Endothelial cell (in vitro differentiated cells): ENCODE measurements around the gene SCN1B. TPM values are rescaled to one million over a fixed set of nuclear protein-coding genes. Genes with fewer than 3 reads are reported as not detected.
"Not testable (repeated sequence)": the region's sequence is repeated elsewhere in the genome, so short reads cannot be mapped to it uniquely, and the experiment has no call there.

Experiments used
- DNase-seq: peaks from one replicate; pipeline ENCODE4 v3.0.0; 2021; ENCODE audit warnings: low spot score
- H3K27ac Mint-ChIP-seq: one replicate; pipeline ENCODE4 v1.8.0; 2021; ENCODE audit warnings: mixed read lengths, inconsistent platforms; ENCODE audit not compliant: unreplicated experiment
- H3K27me3 Mint-ChIP-seq: one replicate; pipeline ENCODE4 v1.8.0; 2021; ENCODE audit warnings: mild to moderate bottlenecking, moderate library complexity, mixed read lengths, inconsistent platforms; ENCODE audit not compliant: unreplicated experiment
- H3K36me3 Mint-ChIP-seq: one replicate; pipeline ENCODE4 v1.8.0; 2021; ENCODE audit warnings: mild to moderate bottlenecking, low read depth, mixed read lengths, inconsistent platforms; ENCODE audit not compliant: unreplicated experiment
- H3K4me1 Mint-ChIP-seq: one replicate; pipeline ENCODE4 v1.8.0; 2021; ENCODE audit warnings: mild to moderate bottlenecking, mixed read lengths, inconsistent platforms; ENCODE audit not compliant: unreplicated experiment
- H3K4me3 Mint-ChIP-seq: one replicate; pipeline ENCODE4 v1.8.0; 2021; ENCODE audit warnings: mild to moderate bottlenecking, mixed read lengths, inconsistent platforms; ENCODE audit not compliant: unreplicated experiment
- H3K9me3 Mint-ChIP-seq: one replicate; pipeline ENCODE4 v1.8.0; 2021; ENCODE audit warnings: mixed read lengths, inconsistent platforms; ENCODE audit not compliant: unreplicated experiment
- total RNA-seq: library from RNA; stranded (reverse); fragmentation: NEBNext Ultra II Directional; extraction: Animal tissue kit (Norgen Biotek cat#: 25700); gene quantifications from one replicate; pipeline ENCODE4 v1.2.1, GENCODE V29; 2021; ENCODE audit not compliant: unreplicated experiment
- TF ChIP-seq, protein P1 (sequence below): fragments of 200-600 bp; sonication (generic); IDR thresholded peaks from one replicate; pipeline ENCODE4 v1.5.0; 2021; ENCODE audit warnings: antibody characterized with exemption; ENCODE audit not compliant: unreplicated experiment

SCN1B gene
- total RNA-seq, 1 donor from 2014 or later, result 0.62 TPM

DNA sequence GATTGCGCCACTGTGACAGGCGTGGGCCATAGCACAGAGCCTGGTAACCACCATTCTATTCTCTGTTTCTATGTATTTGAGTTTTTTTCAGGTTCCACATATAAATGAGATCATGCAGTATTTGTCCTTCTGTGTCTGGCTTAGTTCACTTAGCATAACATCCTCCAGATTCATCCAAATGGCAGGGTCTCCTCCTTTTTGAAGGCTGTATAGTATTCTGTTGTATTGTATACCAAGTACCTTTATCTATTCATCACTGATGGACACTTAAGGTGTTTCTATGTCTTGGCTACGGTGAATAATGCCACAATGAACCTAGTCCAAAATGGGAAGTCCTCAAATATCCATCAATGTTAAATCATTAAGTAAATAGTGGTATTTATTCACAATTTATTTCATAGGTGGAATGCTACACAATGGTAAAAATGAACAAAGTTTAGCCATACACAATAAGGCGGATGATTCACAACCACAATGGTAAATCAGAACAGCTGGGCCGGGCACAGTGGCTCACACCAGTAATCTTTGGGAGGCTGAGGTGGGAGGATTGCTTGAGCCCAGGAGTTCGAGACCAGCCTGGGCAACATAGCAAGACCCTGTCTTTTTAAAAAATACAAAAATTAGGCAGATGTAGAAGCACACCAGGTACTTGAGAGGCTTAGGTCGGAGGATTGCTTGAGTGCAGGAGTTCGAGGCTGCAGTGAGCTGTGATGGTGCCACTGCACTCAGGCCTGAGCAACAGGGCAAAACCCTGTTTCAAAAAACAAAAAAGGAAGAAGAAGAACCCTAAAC lies 38.5 kb upstream of the SCN1B start:
- no peak for DNase-seq
- Mint-ChIP-seq H3K9me3 (no peaks in the 10 kb centered on the region), H3K27me3 (peaks cover 1% of the 10 kb centered on the region), H3K4me3 (peak overlapping the region; percentile 0), H3K36me3 (peaks cover 16% of the 10 kb centered on the region), H3K27ac (no peak overlapping the region), H3K4me1 (peaks cover 13% of the 10 kb centered on the region)
- TF ChIP-seq, protein P1, sequence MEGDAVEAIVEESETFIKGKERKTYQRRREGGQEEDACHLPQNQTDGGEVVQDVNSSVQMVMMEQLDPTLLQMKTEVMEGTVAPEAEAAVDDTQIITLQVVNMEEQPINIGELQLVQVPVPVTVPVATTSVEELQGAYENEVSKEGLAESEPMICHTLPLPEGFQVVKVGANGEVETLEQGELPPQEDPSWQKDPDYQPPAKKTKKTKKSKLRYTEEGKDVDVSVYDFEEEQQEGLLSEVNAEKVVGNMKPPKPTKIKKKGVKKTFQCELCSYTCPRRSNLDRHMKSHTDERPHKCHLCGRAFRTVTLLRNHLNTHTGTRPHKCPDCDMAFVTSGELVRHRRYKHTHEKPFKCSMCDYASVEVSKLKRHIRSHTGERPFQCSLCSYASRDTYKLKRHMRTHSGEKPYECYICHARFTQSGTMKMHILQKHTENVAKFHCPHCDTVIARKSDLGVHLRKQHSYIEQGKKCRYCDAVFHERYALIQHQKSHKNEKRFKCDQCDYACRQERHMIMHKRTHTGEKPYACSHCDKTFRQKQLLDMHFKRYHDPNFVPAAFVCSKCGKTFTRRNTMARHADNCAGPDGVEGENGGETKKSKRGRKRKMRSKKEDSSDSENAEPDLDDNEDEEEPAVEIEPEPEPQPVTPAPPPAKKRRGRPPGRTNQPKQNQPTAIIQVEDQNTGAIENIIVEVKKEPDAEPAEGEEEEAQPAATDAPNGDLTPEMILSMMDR, result no peak

DNA sequence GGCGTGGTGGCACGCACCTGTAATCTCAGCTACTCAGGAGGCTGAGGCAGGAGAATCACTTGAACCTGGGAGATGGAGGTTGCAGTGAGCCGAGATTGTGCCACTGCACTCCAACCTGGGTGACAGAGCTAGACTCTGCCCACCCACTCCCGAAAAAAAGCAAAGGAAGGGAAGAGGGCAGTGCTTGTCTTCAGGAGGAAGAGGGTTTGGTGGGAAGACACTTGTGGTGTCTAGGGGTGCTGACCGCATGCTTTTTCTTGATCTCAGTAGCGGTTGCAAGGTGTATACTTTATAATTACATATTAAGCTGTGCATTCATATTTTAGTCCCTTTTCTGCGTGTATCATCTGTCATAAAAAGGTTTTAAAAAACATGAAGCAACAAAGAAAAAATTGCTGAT lies 37.7 kb upstream of the SCN1B start:
- not testable (repeated sequence) for H3K27ac Mint-ChIP-seq, DNase-seq, H3K9me3 Mint-ChIP-seq, H3K27me3 Mint-ChIP-seq, H3K4me3 Mint-ChIP-seq
- peaks cover 16% of the 10 kb centered on the region for H3K36me3 Mint-ChIP-seq
- peaks cover 19% of the 10 kb centered on the region for H3K4me1 Mint-ChIP-seq

DNA sequence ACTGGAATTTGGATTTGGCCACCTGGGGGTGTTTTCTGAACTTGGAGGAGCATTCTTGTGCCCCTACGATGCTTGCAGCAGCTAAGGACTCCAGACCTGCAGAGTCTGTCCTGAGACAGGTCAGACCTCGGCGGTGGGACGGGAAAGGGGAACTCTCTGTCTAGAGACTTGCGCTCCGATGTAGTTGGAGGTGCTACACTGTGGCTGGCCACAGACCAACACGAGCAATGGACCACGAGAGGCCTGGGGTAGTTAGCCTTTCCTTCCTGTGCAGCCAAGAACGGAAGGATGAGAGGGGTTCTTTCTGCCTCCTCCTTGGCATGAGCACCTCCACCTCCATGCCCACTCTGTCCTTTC lies 36.0 kb upstream of the SCN1B start:
- TF ChIP-seq, protein P1, result no peak
- Mint-ChIP-seq H3K9me3 (no peaks in the 10 kb centered on the region), H3K4me3 (no peak overlapping the region), H3K36me3 (peaks cover 16% of the 10 kb centered on the region), H3K27me3 (peaks cover 12% of the 10 kb centered on the region), H3K4me1 (peaks cover 29% of the 10 kb centered on the region), H3K27ac (no peak overlapping the region)
- DNase-seq, result no peak

DNA sequence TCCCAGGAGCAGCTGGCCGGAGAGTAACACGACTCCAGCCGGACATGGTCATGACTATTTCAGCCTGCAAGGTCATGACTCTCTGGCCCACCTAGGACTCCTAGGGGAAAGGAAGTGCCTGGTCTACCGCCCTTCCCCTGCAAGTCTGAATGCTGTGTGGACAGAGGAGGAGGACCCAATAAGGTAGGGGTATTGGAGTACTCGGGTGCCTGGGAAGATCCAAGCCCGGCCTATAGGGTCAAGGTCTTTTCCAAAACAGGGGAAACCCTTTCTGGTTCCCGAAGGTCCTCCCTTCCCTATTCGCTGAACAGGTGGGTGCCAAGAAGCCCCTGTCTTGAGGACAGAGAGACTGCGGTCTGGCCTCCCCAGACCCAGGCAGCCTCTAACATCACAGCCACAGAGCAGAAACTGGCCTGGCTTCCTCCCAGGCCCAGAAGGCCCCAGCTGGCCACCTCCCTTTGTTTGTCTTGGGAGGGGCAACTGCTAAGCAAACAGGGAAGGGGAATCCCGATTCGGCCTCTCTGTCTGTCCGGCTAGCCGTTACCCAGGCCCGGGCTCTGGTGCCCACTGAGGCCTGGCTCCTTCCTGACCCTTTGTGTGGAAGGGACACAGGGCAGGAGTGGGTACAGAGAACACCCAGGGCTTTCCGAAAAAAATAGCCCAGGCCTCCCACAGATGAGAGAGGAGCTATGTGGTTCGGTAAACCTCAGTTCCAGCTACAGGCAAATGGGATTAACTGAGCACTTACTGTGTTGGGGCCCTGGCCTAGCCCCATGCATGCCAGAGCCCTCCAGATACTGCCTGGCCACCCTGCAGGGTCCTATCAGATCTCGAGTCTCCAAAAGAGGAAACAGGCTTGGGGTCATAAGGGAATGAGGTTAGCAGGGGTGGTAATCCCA lies 35.4 kb upstream of the SCN1B start:
- H3K27me3 Mint-ChIP-seq, result peaks cover 12% of the 10 kb centered on the region
- H3K4me1 Mint-ChIP-seq, result peaks cover 32% of the 10 kb centered on the region
- no peaks in the 10 kb centered on the region for H3K9me3 Mint-ChIP-seq
- peaks cover 16% of the 10 kb centered on the region for H3K36me3 Mint-ChIP-seq
- H3K27ac Mint-ChIP-seq, result no peak overlapping the region
- TF ChIP-seq, protein P1, result no peak
- no peak for DNase-seq
- no peak overlapping the region for H3K4me3 Mint-ChIP-seq

DNA sequence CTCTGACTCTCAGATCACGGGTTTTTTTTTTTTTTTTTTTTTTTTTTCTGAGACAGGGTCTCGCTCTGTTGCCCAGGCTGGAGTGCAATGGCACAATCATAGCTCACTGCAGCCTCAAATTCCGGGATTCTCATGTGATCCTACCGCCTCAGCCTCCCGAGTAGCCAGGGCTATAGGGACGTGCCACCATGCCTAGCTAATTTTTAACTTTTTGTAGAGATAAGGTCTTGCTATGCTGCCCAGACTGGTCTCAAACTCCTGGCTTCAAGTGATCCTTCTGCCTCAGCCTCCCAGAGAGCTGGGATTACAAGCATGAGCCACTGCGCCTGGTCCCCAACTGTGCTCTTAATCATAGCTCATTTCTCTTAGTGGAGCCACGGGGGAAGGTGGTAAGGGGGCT lies 34.7 kb upstream of the SCN1B start:
- Mint-ChIP-seq H3K9me3 (no peaks in the 10 kb centered on the region), H3K27me3 (peaks cover 10% of the 10 kb centered on the region), H3K4me3 (no peak overlapping the region), H3K4me1 (peaks cover 29% of the 10 kb centered on the region), H3K36me3 (peaks cover 10% of the 10 kb centered on the region), H3K27ac (no peak overlapping the region)
- TF ChIP-seq, protein P1, result no peak
- DNase-seq, result no peak
